PC-3 (cell line): ENCODE results near the gene BCL11A. TPM values are rescaled to one million over a fixed set of nuclear protein-coding genes. Genes with fewer than 3 reads are reported as not detected.

Experiments used
- ATAC-seq: fragments of 200-7000 bp; cut with Tn5 transposase; 2 replicates; pipeline ENCODE4 v1.9.1; 2020; ENCODE audit warnings: mild to moderate bottlenecking, moderate library complexity
- BruUV-seq: library from RNA; stranded (reverse); fragments of 400-500 nt; replicated peaks from 2 replicates; lab custom pipeline; 2021; lab: Mats Ljungman, UMichigan
- CTCF ChIA-PET: fragments of 300-600 bp; sonication (Branson Sonifier 250); formaldehyde crosslinking; loops from one replicate; lab custom pipeline; 2022; ENCODE audit warnings: antibody characterized with exemption; lab: Charles Lee
- POLR2A ChIA-PET: fragments of 300-600 bp; sonication (Branson Sonifier 250); formaldehyde crosslinking; loops from one replicate; lab custom pipeline; 2022; ENCODE audit warnings: antibody characterized with exemption; ENCODE audit not compliant: unreplicated experiment; lab: Charles Lee
- DNase-seq: peaks from one replicate; pipeline ENCODE4 v3.0.0-alpha.2; 2015
- H2AFZ ChIP-seq: fragments of 300-600 bp; sonication (generic); 2 replicates; pipeline ENCODE4 v1.6.0; 2016; ENCODE audit warnings: antibody characterized with exemption, low read length
- H3F3A ChIP-seq: fragments of 300-600 bp; sonication (generic); one replicate; pipeline ENCODE4 v1.6.0; 2017; ENCODE audit warnings: antibody characterized with exemption, low read length, control low read depth, mild to moderate bottlenecking; ENCODE audit not compliant: unreplicated experiment
- H3K27ac ChIP-seq: fragments of 300-600 bp; sonication (generic); 2 replicates; pipeline ENCODE4 v1.5.1; 2016; ENCODE audit warnings: mild to moderate bottlenecking, low read length
- H3K27me3 ChIP-seq: fragments of 300-600 bp; sonication (generic); 2 replicates; pipeline ENCODE4 v1.6.1; 2016; ENCODE audit warnings: low read length, mixed read lengths
- H3K36me3 ChIP-seq: fragments of 300-600 bp; sonication (generic); 2 replicates; pipeline ENCODE4 v1.6.1; 2016; ENCODE audit warnings: low read depth, mixed run types, low read length, mixed read lengths
- H3K4me1 ChIP-seq: fragments of 300-600 bp; sonication (generic); 2 replicates; pipeline ENCODE4 v1.5.1; 2016; ENCODE audit warnings: low read length; ENCODE audit not compliant: insufficient read depth
- H3K4me2 ChIP-seq: fragments of 300-600 bp; sonication (generic); 2 replicates; pipeline ENCODE4 v1.6.0; 2016; ENCODE audit warnings: low read length
- H3K4me3 ChIP-seq: fragments of 300-600 bp; sonication (generic); 2 replicates; pipeline ENCODE4 v1.5.1; 2016; ENCODE audit warnings: mild to moderate bottlenecking, low read length, mixed read lengths
- H3K79me2 ChIP-seq: fragments of 300-600 bp; sonication (generic); 2 replicates; pipeline ENCODE4 v1.6.1; 2017; ENCODE audit warnings: low read length, mixed read lengths
- H3K9ac ChIP-seq: fragments of 300-600 bp; sonication (generic); 2 replicates; pipeline ENCODE4 v1.6.0; 2016; ENCODE audit warnings: mild to moderate bottlenecking, low read length
- H3K9me2 ChIP-seq: fragments of 300-600 bp; sonication (generic); replicated peaks from 2 replicates; pipeline ENCODE4 v1.6.1; 2016; ENCODE audit warnings: mixed run types, low read length, mixed read lengths
- H3K9me3 ChIP-seq: fragments of 300-600 bp; sonication (generic); 2 replicates; pipeline ENCODE4 v1.6.1; 2016; ENCODE audit warnings: low read length, mixed read lengths
- H4K20me1 ChIP-seq: fragments of 300-600 bp; sonication (generic); 2 replicates; pipeline ENCODE4 v1.6.1; 2016; ENCODE audit warnings: low read length, mixed read lengths
- CTCF ChIP-seq: fragments of 300-600 bp; sonication (generic); conservative IDR thresholded peaks from 2 replicates; pipeline ENCODE4 v1.5.1; 2017; ENCODE audit warnings: antibody characterized with exemption, low read depth, mild to moderate bottlenecking, low read length
- EZH2 ChIP-seq: fragments of 300-600 bp; sonication (generic); IDR thresholded peaks from one replicate; pipeline ENCODE4 v1.6.1; 2017; ENCODE audit warnings: antibody characterized with exemption, mild to moderate bottlenecking, low read length; ENCODE audit not compliant: unreplicated experiment
- EZH2phosphoT487 ChIP-seq: fragments of 300-600 bp; sonication (generic); IDR thresholded peaks from 2 replicates; pipeline ENCODE4 v1.6.1; 2018; ENCODE audit warnings: mild to moderate bottlenecking, antibody characterized with exemption, low read length, borderline replicate concordance
- intact Hi-C: fragments of 100-400 bp; cut with micrococcal nuclease; formaldehyde crosslinking; loops from 2 replicates; pipeline ENCODE4 v1.9.0; 2023
- total RNA-seq: library from RNA; depleted of rRNA; stranded (reverse); fragments of >200 nt; gene quantifications from 2 replicates; pipeline ENCODE4 v1.2.3, GENCODE V29; 2014

The BCL11A gene
- total RNA-seq, 1 experiment from 2014 or later: 4.6 TPM

GRCh38 chr2:60415814-60416213 is 137.6 kb downstream of the BCL11A start:
- Histone ChIP-seq H3K9me3 (no peaks in the 10 kb centered on the region), H3K9ac (no peak overlapping the region), H3K27me3 (no peaks in the 10 kb centered on the region), H3K36me3 (no peaks in the 10 kb centered on the region), H3K27ac (no peak overlapping the region), H3K4me2 (no peak overlapping the region), H3K4me1 (peaks cover 13% of the 10 kb centered on the region), H4K20me1 (no peaks in the 10 kb centered on the region), H3K79me2 (no peaks in the 10 kb centered on the region), H3K9me2 (no peaks in the 10 kb centered on the region), H3F3A (no peaks in the 10 kb centered on the region), H2AFZ (no peak overlapping the region), H3K4me3 (no peak overlapping the region)
- POLR2A ChIA-PET: no interaction called here
- DNase-seq (no peak), ATAC-seq (no peak)
- TF ChIP-seq EZH2: no peak
- TF ChIP-seq EZH2phosphoT487: no peak
- BruUV-seq: no TSS peak
- CTCF ChIA-PET: no interaction called here
- intact Hi-C loops: no loop called here

- ATAC-seq (peak; percentile 43; the same call in 1 of the 2 replicates), DNase-seq (peak; percentile 80)
- BruUV-seq: no TSS peak
Measured at GRCh38 chr2:60414495-60415138, 138.8 kb downstream of the BCL11A start.

GRCh38 chr2:60413814-60414168 is 139.7 kb downstream of the BCL11A start:
- BruUV-seq: no TSS peak
- Histone ChIP-seq H3K4me1 (peaks cover 27% of the 10 kb centered on the region), H3K27ac (no peak overlapping the region), H3K9me2 (no peaks in the 10 kb centered on the region), H3F3A (no peaks in the 10 kb centered on the region), H2AFZ (no peak overlapping the region), H3K9me3 (no peaks in the 10 kb centered on the region), H3K27me3 (no peaks in the 10 kb centered on the region), H3K36me3 (no peaks in the 10 kb centered on the region), H3K4me3 (no peak overlapping the region), H4K20me1 (no peaks in the 10 kb centered on the region), H3K79me2 (no peaks in the 10 kb centered on the region), H3K4me2 (no peak overlapping the region), H3K9ac (no peak overlapping the region)
- no peak for TF ChIP-seq CTCF
- no peak for TF ChIP-seq EZH2
- no peak for TF ChIP-seq EZH2phosphoT487
- no peak for DNase-seq
- no peak for ATAC-seq
- ChIA-PET POLR2A (no interaction called here), CTCF (no interaction called here)
- intact Hi-C loops: no loop called here

More at GRCh38 chr2:60414495-60415138, 138.8 kb downstream of the BCL11A start:
- no peaks in the 10 kb centered on the region for H3K27me3 ChIP-seq
- H3K9ac ChIP-seq: no peak overlapping the region
- H3K4me2 ChIP-seq: no peak overlapping the region
- peaks cover 19% of the 10 kb centered on the region for H3K4me1 ChIP-seq
- no peak for TF ChIP-seq EZH2phosphoT487
- no peak for TF ChIP-seq CTCF
- no peak for TF ChIP-seq EZH2
- H4K20me1 ChIP-seq: no peaks in the 10 kb centered on the region
- no peaks in the 10 kb centered on the region for H3K9me2 ChIP-seq
- peak overlapping the region; percentile 33 for H3K27ac ChIP-seq
- H3F3A ChIP-seq: no peaks in the 10 kb centered on the region
- H3K9me3 ChIP-seq: no peaks in the 10 kb centered on the region
- intact Hi-C loops: no loop called here
- H3K4me3 ChIP-seq: no peak overlapping the region
- POLR2A ChIA-PET: no interaction called here
- CTCF ChIA-PET: no interaction called here
- no peak overlapping the region for H2AFZ ChIP-seq
- H3K79me2 ChIP-seq: no peaks in the 10 kb centered on the region
- H3K36me3 ChIP-seq: no peaks in the 10 kb centered on the region
